HEK293 (cell line): ENCODE measurements around the gene CLPTM1.

ENCODE experiments used
- GLIS1 ChIP-seq: fragments of 450-650 bp; formaldehyde crosslinking; IDR thresholded peaks from 2 replicates; pipeline ENCODE4 v1.5.1; 2016; ENCODE audit warnings: missing biosample characterization, missing genetic modification characterization
- MYNN ChIP-seq: fragments of 450-650 bp; formaldehyde crosslinking; IDR thresholded peaks from 2 replicates; pipeline ENCODE4 v1.5.1; 2016; ENCODE audit warnings: missing biosample characterization, missing genetic modification characterization, borderline replicate concordance
- OSR2 ChIP-seq: fragments of 450-650 bp; formaldehyde crosslinking; IDR thresholded peaks from 2 replicates; pipeline ENCODE4 v1.5.1; 2016; ENCODE audit warnings: missing biosample characterization, missing genetic modification characterization
- REST ChIP-seq: fragments of 450-650 bp; formaldehyde crosslinking; IDR thresholded peaks from 2 replicates; pipeline ENCODE4 v1.5.1; 2016; ENCODE audit warnings: missing biosample characterization, missing genetic modification characterization
- SP3 ChIP-seq: fragments of 450-650 bp; formaldehyde crosslinking; IDR thresholded peaks from 2 replicates; pipeline ENCODE4 v1.5.1; 2016; ENCODE audit warnings: missing biosample characterization, missing genetic modification characterization
- TCF7L2 ChIP-seq: IDR thresholded peaks from 2 replicates; pipeline ENCODE4 v1.6.1; 2011; ENCODE audit warnings: low read depth, mild to moderate bottlenecking, inconsistent platforms, low read length, moderate library complexity, borderline replicate concordance
- ZBTB17 ChIP-seq: fragments of 450-650 bp; formaldehyde crosslinking; IDR thresholded peaks from 2 replicates; pipeline ENCODE4 v1.5.1; 2016; ENCODE audit warnings: missing biosample characterization, missing genetic modification characterization
- ZBTB21 ChIP-seq: fragments of 450-650 bp; formaldehyde crosslinking; IDR thresholded peaks from 2 replicates; pipeline ENCODE4 v1.5.1; 2017; ENCODE audit warnings: missing biosample characterization, missing genetic modification characterization
- ZFHX2 ChIP-seq: fragments of 450-650 bp; formaldehyde crosslinking; conservative IDR thresholded peaks from 2 replicates; pipeline ENCODE4 v1.5.1; 2016; ENCODE audit warnings: missing biosample characterization, missing genetic modification characterization
- ZFP41 ChIP-seq: fragments of 450-650 bp; formaldehyde crosslinking; IDR thresholded peaks from 2 replicates; pipeline ENCODE4 v1.5.1; 2016; ENCODE audit warnings: missing biosample characterization, missing genetic modification characterization, borderline replicate concordance
- ZIC2 ChIP-seq: fragments of 450-650 bp; formaldehyde crosslinking; IDR thresholded peaks from 2 replicates; pipeline ENCODE4 v1.5.1; 2016; ENCODE audit warnings: missing biosample characterization, missing genetic modification characterization
- ZNF133 ChIP-seq: fragments of 450-650 bp; formaldehyde crosslinking; IDR thresholded peaks from 2 replicates; pipeline ENCODE4 v1.5.1; 2016; ENCODE audit warnings: missing biosample characterization, missing genetic modification characterization
- ZNF16 ChIP-seq: fragments of 450-650 bp; formaldehyde crosslinking; IDR thresholded peaks from 2 replicates; pipeline ENCODE4 v1.5.1; 2016; ENCODE audit warnings: low read depth, missing biosample characterization, missing genetic modification characterization
- ZNF184 ChIP-seq: fragments of 450-650 bp; IDR thresholded peaks from 2 replicates; pipeline ENCODE4 v1.5.1; 2018; ENCODE audit warnings: missing biosample characterization, mild to moderate bottlenecking, missing genetic modification characterization
- ZNF211 ChIP-seq: fragments of 450-650 bp; formaldehyde crosslinking; IDR thresholded peaks from 2 replicates; pipeline ENCODE4 v1.5.1; 2016; ENCODE audit warnings: low read depth, missing biosample characterization, missing genetic modification characterization
- ZNF214 ChIP-seq: fragments of 450-650 bp; formaldehyde crosslinking; IDR thresholded peaks from 2 replicates; pipeline ENCODE4 v1.5.1; 2017; ENCODE audit warnings: missing biosample characterization, mild to moderate bottlenecking, missing genetic modification characterization, borderline replicate concordance
- ZNF239 ChIP-seq: fragments of 450-650 bp; formaldehyde crosslinking; IDR thresholded peaks from 2 replicates; pipeline ENCODE4 v1.5.1; 2016; ENCODE audit warnings: missing biosample characterization, missing genetic modification characterization
- ZNF280C ChIP-seq: fragments of 450-650 bp; formaldehyde crosslinking; IDR thresholded peaks from 2 replicates; pipeline ENCODE4 v1.5.1; 2016; ENCODE audit warnings: missing biosample characterization, missing genetic modification characterization
- ZNF362 ChIP-seq: fragments of 450-650 bp; formaldehyde crosslinking; IDR thresholded peaks from 2 replicates; pipeline ENCODE4 v1.5.1; 2016; ENCODE audit warnings: missing biosample characterization, missing genetic modification characterization
- ZNF37A ChIP-seq: fragments of 450-650 bp; IDR thresholded peaks from 2 replicates; pipeline ENCODE4 v1.5.1; 2018; ENCODE audit warnings: missing biosample characterization, missing genetic modification characterization
- ZNF404 ChIP-seq: fragments of 450-650 bp; formaldehyde crosslinking; IDR thresholded peaks from 2 replicates; pipeline ENCODE4 v1.5.1; 2017; ENCODE audit warnings: missing biosample characterization, missing genetic modification characterization
- ZNF416 ChIP-seq: fragments of 450-650 bp; formaldehyde crosslinking; IDR thresholded peaks from 2 replicates; pipeline ENCODE4 v1.5.1; 2016; ENCODE audit warnings: missing biosample characterization, missing genetic modification characterization
- ZNF548 ChIP-seq: fragments of 450-650 bp; formaldehyde crosslinking; IDR thresholded peaks from 2 replicates; pipeline ENCODE4 v1.5.1; 2016; ENCODE audit warnings: missing biosample characterization, missing genetic modification characterization
- ZNF549 ChIP-seq: fragments of 450-650 bp; IDR thresholded peaks from 2 replicates; pipeline ENCODE4 v1.5.1; 2018; ENCODE audit warnings: missing biosample characterization, missing genetic modification characterization, mild to moderate bottlenecking, inconsistent platforms, moderate library complexity
- ZNF561 ChIP-seq: fragments of 450-650 bp; IDR thresholded peaks from 2 replicates; pipeline ENCODE4 v1.5.1; 2018; ENCODE audit warnings: missing biosample characterization, missing genetic modification characterization, borderline replicate concordance
- ZNF571 ChIP-seq: fragments of 450-650 bp; formaldehyde crosslinking; IDR thresholded peaks from 2 replicates; pipeline ENCODE4 v1.5.0; 2017; ENCODE audit warnings: missing biosample characterization, missing genetic modification characterization
- ZNF704 ChIP-seq: fragments of 450-650 bp; formaldehyde crosslinking; IDR thresholded peaks from 2 replicates; pipeline ENCODE4 v1.5.1; 2016; ENCODE audit warnings: missing biosample characterization, missing genetic modification characterization
- ZNF768 ChIP-seq: fragments of 450-650 bp; formaldehyde crosslinking; IDR thresholded peaks from 2 replicates; pipeline ENCODE4 v1.5.1; 2018; ENCODE audit warnings: missing biosample characterization, mild to moderate bottlenecking, missing genetic modification characterization
- ZNF791 ChIP-seq: fragments of 450-650 bp; formaldehyde crosslinking; IDR thresholded peaks from 2 replicates; pipeline ENCODE4 v1.5.1; 2016; ENCODE audit warnings: missing biosample characterization, missing genetic modification characterization
- ZNF837 ChIP-seq: fragments of 450-650 bp; formaldehyde crosslinking; IDR thresholded peaks from 2 replicates; pipeline ENCODE4 v1.5.1; 2016; ENCODE audit warnings: missing biosample characterization, missing genetic modification characterization
- ZSCAN16 ChIP-seq: fragments of 450-650 bp; formaldehyde crosslinking; IDR thresholded peaks from 2 replicates; pipeline ENCODE4 v1.5.1; 2016; ENCODE audit warnings: missing biosample characterization, missing genetic modification characterization
- ZSCAN4 ChIP-seq: fragments of 450-650 bp; formaldehyde crosslinking; IDR thresholded peaks from 2 replicates; pipeline ENCODE4 v1.5.1; 2017; ENCODE audit warnings: missing biosample characterization, missing genetic modification characterization

Gene CLPTM1

GRCh38 chr19:45038931-45039893 lies 84.0 kb downstream of the CLPTM1 start, which contains the start of gene CLASRP (continued):
- TF ChIP-seq ZNF362 (tag by site-specific recombination) = peak; percentile 99
- peak; percentile 94 for TF ChIP-seq SP3 (tag by site-specific recombination)
- TF ChIP-seq ZNF561 = peak; percentile 69; the same call in 1 of the 2 replicates
- no peak for TF ChIP-seq ZNF37A
- peak; percentile 66 for TF ChIP-seq ZFHX2 (tag by site-specific recombination)
- no peak for TF ChIP-seq ZNF404
- no peak for TF ChIP-seq TCF7L2
- TF ChIP-seq ZFP41 = no peak
- TF ChIP-seq ZNF133 (tag by site-specific recombination) = no peak
- TF ChIP-seq ZNF16 (tag by site-specific recombination) = no peak
- TF ChIP-seq ZNF239 (tag by site-specific recombination) = 0 out of 2 replicates have a peak, but pooled peaks have one; percentile 6
- TF ChIP-seq ZNF704 (tag by site-specific recombination) = 0 out of 2 replicates have a peak, but pooled peaks have one; percentile 30
- TF ChIP-seq ZSCAN4 (tag by site-specific recombination) = peak; percentile 12; the same call in 1 of the 2 replicates
- no peak for TF ChIP-seq ZNF211 (tag by site-specific recombination)
- TF ChIP-seq ZNF549 (tag by site-specific recombination) = no peak
- peak; percentile 97 for TF ChIP-seq ZBTB17
- TF ChIP-seq ZNF416 (tag by site-specific recombination) = no peak
- 0 out of 2 replicates have a peak, but pooled peaks have one; percentile 44 for TF ChIP-seq ZNF791 (tag by site-specific recombination)
- TF ChIP-seq OSR2 (tag by site-specific recombination) = no peak
- no peak for TF ChIP-seq MYNN (tag by site-specific recombination)
- no peak for TF ChIP-seq ZNF768
- no peak for TF ChIP-seq ZNF214
- TF ChIP-seq ZBTB21 (tag by site-specific recombination) = no peak
- no peak for TF ChIP-seq ZNF548
- no peak for TF ChIP-seq ZIC2 (tag by site-specific recombination)
- TF ChIP-seq GLIS1 (tag by site-specific recombination) = peak; percentile 53
- TF ChIP-seq REST (tag by site-specific recombination) = no peak
- no peak for TF ChIP-seq ZNF280C (tag by site-specific recombination)
- TF ChIP-seq ZNF184 = no peak
- peak; percentile 38; the same call in 1 of the 2 replicates for TF ChIP-seq ZSCAN16 (tag by site-specific recombination)
- no peak for TF ChIP-seq ZNF571 (tag by site-specific recombination)
- TF ChIP-seq ZNF837 (tag by site-specific recombination) = no peak
